Prostate gland (tissue), 2 donors: ENCODE results near the gene CAPZA2. TPM values are rescaled to one million over a fixed set of nuclear protein-coding genes. Genes with fewer than 3 reads are reported as not detected.

Experiments used
- DNase-seq: peaks from one replicate; pipeline ENCODE4 v3.0.0-alpha.2; 2019; ENCODE audit warnings: low spot score
- H3K27ac ChIP-seq, 2 donors: fragments of 200-600 bp; sonication (generic); 2 replicates each; pipeline ENCODE4 v1.5.1; 2017 to 2019
- H3K27me3 ChIP-seq: fragments of 200-600 bp; sonication (generic); replicated peaks from 2 replicates; pipeline ENCODE4 v1.5.1; 2019; ENCODE audit not compliant: insufficient read depth
- H3K36me3 ChIP-seq, 2 donors: fragments of 200-600 bp; sonication (generic); 1 replicate in 1 of 2; 2 replicates in 1 of 2; pipeline versions ENCODE4 v1.5.1 to v1.8.1; 2017 to 2019
- H3K4me1 ChIP-seq: fragments of 200-600 bp; sonication (generic); replicated peaks from 2 replicates; pipeline ENCODE4 v1.5.1; 2019
- H3K4me3 ChIP-seq, 2 donors: fragments of 200-600 bp; sonication (generic); 2 replicates each; pipeline ENCODE4 v1.5.1; 2017 to 2019
- H3K9me3 ChIP-seq: fragments of 200-600 bp; sonication (generic); 2 replicates; pipeline ENCODE4 v1.5.1; 2017
- CTCF ChIP-seq, 4 experiments: fragments of 200-600 bp in 2 of 4; fragments of 450-650 bp in 2 of 4; sonication (generic) in 2 of 4; IDR thresholded peaks; 1 replicate in 3 of 4; 2 replicates in 1 of 4; pipeline ENCODE4 v1.5.1; 2016 to 2019; ENCODE audit warnings: antibody characterized with exemption in 4 of 4, mild to moderate bottlenecking in 2 of 4, moderate library complexity in 2 of 4
- POLR2A ChIP-seq: fragments of 450-650 bp; IDR thresholded peaks from one replicate; pipeline ENCODE4 v1.6.1; 2016; ENCODE audit warnings: antibody characterized with exemption, mild to moderate bottlenecking
- POLR2AphosphoS5 ChIP-seq: sonication (generic); formaldehyde crosslinking; IDR thresholded peaks from one replicate; pipeline ENCODE4 v1.6.1; 2017; ENCODE audit warnings: antibody characterized with exemption
- WGBS: methylation state at CpG from one replicate; pipeline ENCODE4 v1.1.5; 2018; 5-methylcytosine and 5-hydroxymethylcytosine counted together
- intact Hi-C: fragments of 100-400 bp; cut with DNase I; formaldehyde crosslinking; loops from one replicate; pipeline ENCODE4 v1.14.2; 2022
- total RNA-seq, 2 donors: library from RNA; depleted of rRNA; stranded (reverse); fragments of >200 nt; gene quantifications; one replicate each; pipeline ENCODE4 v1.1.0, GENCODE V29; 2016

CAPZA2 gene
- total RNA-seq, 2 donors from 2014 or later = 76.0 to 80.0 TPM

DNA sequence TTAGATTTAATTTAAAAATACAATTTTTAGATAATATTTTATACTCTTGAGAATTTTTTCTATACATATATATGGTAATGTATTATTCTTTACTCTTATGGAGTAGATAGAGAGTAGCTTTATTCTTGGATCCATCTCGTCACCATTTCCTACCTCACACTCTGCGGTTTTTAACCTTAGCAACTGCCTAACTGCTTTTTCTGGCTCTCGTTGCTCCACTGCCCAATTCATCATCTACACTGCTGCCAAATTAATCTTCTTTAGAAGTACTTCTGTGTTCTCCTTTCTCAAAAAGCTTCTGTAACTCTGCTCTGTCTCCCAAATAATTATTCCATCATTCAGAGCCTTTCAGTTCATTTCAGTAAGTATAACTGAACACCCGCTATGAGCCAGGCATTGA lies 35.3 kb downstream of the CAPZA2 start:
- H3K4me3 ChIP-seq = no peak overlapping the region
- H3K27me3 ChIP-seq = no peaks in the 10 kb centered on the region
- no peak for DNase-seq
- H3K27ac ChIP-seq = no peak overlapping the region
- no peak for TF ChIP-seq POLR2AphosphoS5
- 89% methylated on average over 4 of the region's 4 CpGs for WGBS
- H3K36me3 ChIP-seq = no peaks in the 10 kb centered on the region
- no peaks in the 10 kb centered on the region for H3K4me1 ChIP-seq
- no peaks in the 10 kb centered on the region for H3K9me3 ChIP-seq
- intact Hi-C loops = no loop called here

DNA sequence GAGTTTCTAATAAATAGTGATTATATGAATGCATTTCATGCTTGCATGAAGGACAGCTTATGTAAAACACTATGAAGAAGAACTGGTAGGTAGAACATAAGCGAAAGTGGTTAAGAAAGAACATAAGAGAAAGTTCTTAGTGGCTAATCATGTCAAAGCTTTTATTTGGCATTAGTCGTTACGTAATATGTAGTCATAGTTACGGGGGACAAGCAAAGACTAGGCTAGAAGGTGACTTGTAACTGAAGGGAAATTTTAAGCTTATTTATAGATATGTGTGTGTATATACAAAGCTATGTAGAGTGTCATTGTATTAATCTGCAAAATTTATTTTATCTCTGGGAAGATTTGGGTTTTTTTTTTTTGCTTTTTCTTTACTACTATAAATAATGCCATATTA lies 36.9 kb downstream of the CAPZA2 start:
- TF ChIP-seq CTCF (IDR thresholded peaks at IDR 0.05) (no peak), POLR2AphosphoS5 (no peak), POLR2A (no peak)

DNA sequence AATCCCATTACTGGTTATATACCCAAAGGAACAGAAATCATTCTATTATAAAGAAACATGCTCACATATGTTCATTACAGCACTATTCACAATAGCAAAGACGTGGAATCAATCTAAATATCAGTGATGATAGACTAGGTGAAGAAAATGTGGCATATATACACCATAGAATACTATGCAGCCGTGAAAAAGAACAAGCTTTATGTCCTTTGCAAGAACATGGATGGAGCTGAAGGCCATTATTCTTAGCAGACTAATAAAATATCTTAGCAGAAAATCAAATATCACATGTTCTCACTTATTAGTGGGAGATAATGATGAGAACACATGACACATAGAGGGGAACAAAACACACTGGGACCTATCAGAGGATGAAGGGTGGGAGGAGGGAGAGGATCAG lies 38.8 kb downstream of the CAPZA2 start:
- WGBS = 95% methylated on average over 2 of the region's 2 CpGs
- no peak overlapping the region for H3K4me3 ChIP-seq
- H3K4me1 ChIP-seq = no peaks in the 10 kb centered on the region
- H3K9me3 ChIP-seq = no peaks in the 10 kb centered on the region
- H3K27me3 ChIP-seq = no peaks in the 10 kb centered on the region
- intact Hi-C loops = no loop called here
- DNase-seq = no peak
- H3K36me3 ChIP-seq = no peaks in the 10 kb centered on the region
- H3K27ac ChIP-seq = no peak overlapping the region
- TF ChIP-seq CTCF (IDR thresholded peaks at IDR 0.05) = no peak
- TF ChIP-seq POLR2AphosphoS5 = no peak
- TF ChIP-seq POLR2A = no peak

More for the DNA sequence above, 36.9 kb downstream of the CAPZA2 start:
- intact Hi-C loops = no loop called here
- no peak overlapping the region for H3K27ac ChIP-seq
- no peak overlapping the region for H3K4me3 ChIP-seq
- no peaks in the 10 kb centered on the region for H3K36me3 ChIP-seq
- WGBS = 93% methylated on average over 4 of the region's 4 CpGs
- H3K27me3 ChIP-seq = no peaks in the 10 kb centered on the region
- DNase-seq = no peak
- no peaks in the 10 kb centered on the region for H3K9me3 ChIP-seq
- H3K4me1 ChIP-seq = no peaks in the 10 kb centered on the region

- TF ChIP-seq POLR2AphosphoS5 (no peak), POLR2A (no peak), CTCF (IDR thresholded peaks at IDR 0.05) (no peak)
- Histone ChIP-seq H3K4me3 (no peak overlapping the region), H3K4me1 (no peaks in the 10 kb centered on the region), H3K36me3 (no peaks in the 10 kb centered on the region), H3K9me3 (no peaks in the 10 kb centered on the region), H3K27ac (no peak overlapping the region), H3K27me3 (no peaks in the 10 kb centered on the region)
- no peak for DNase-seq
- intact Hi-C loops = no loop called here
- 83% methylated on average over 3 of the region's 3 CpGs for WGBS
These were observed 40.5 kb downstream of the CAPZA2 start for GRCh38 chr7:116902867-116903266.

DNA sequence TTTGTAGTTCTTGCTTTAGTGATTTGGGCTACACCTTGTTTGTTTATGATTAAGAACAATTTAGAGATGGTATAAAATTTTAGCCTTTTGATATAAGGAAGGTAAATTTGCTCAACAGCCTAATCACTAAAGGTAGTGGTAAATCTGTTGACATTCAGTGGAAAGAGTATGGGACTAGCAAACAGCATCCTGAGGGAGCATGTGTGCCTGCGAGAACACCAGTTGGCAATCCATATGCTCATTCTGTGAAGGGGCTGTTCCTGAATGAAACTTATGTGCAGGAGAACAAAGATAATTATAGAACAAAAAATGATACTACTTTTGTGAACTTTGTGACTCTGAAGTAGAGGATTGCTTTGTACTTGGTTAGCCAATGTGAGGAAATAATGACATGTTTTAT lies 44.0 kb downstream of the CAPZA2 start:
- Histone ChIP-seq H3K9me3 (no peaks in the 10 kb centered on the region), H3K36me3 (no peaks in the 10 kb centered on the region), H3K27ac (no peak overlapping the region), H3K4me3 (no peak overlapping the region), H3K27me3 (no peaks in the 10 kb centered on the region), H3K4me1 (no peaks in the 10 kb centered on the region)
- 93% methylated on average over 1 of the region's 1 CpG for WGBS
- DNase-seq = no peak
- TF ChIP-seq CTCF (IDR thresholded peaks at IDR 0.05) (no peak), POLR2A (no peak), POLR2AphosphoS5 (no peak)
- intact Hi-C loops = no loop called here
